Liver (tissue), 3 donors: ENCODE measurements around the gene COL19A1.

Source experiments
- EGR1 ChIP-seq, 2 donors: IDR thresholded peaks; 2 replicates each; pipeline ENCODE4 v1.6.1; 2016 to 2018; ENCODE audit warnings: antibody characterized with exemption in 2 of 2, low read depth in 2 of 2
- JUND ChIP-seq, 2 donors: IDR thresholded peaks; 2 replicates each; pipeline ENCODE4 v1.6.1; 2016; ENCODE audit warnings: antibody characterized with exemption in 2 of 2
- RAD21 ChIP-seq, 2 donors: IDR thresholded peaks; 2 replicates each; pipeline ENCODE4 v1.6.1; 2016; ENCODE audit warnings: antibody characterized with exemption in 2 of 2, mild to moderate bottlenecking in 2 of 2
- SP1 ChIP-seq: IDR thresholded peaks from 2 replicates; pipeline ENCODE4 v1.6.1; 2018; ENCODE audit warnings: antibody characterized with exemption, mild to moderate bottlenecking
- YY1 ChIP-seq: IDR thresholded peaks from 2 replicates; pipeline ENCODE4 v1.6.1; 2016; ENCODE audit warnings: antibody characterized with exemption, mild to moderate bottlenecking
- TF ChIP-seq, protein P1 (sequence below): fragments of 150-350 bp; IDR thresholded peaks from 2 replicates; pipeline ENCODE4 v1.5.1; 2017; ENCODE audit warnings: improper control_type of control experiment, low read depth, low read length; ENCODE audit not compliant: missing input control
- TF ChIP-seq, protein P2 (sequence below): IDR thresholded peaks from 2 replicates; pipeline ENCODE4 v1.6.1; 2016; ENCODE audit warnings: antibody characterized with exemption
- donor health status: healthy.
- donor health status: healthy.

DNA sequence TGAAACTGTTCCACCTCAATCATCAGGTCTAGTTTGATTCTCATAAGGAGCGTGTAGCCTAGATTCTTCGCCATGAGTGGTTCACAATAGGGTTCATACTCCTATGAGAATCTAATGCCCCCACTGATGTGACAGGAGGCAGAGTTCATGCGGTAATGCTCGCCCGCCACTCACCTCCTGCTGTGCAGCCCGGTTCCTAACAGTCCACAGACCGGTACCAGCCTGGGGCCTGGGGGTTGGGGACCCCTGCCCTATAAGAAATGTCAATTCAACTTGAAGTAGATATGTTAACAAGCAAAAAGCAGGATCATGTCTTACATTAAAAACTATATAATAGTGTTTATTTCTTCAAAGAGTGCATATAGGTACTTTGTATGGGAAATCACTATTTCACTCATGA lies 216.5 kb downstream of the COL19A1 start:
- TF ChIP-seq, protein P1, sequence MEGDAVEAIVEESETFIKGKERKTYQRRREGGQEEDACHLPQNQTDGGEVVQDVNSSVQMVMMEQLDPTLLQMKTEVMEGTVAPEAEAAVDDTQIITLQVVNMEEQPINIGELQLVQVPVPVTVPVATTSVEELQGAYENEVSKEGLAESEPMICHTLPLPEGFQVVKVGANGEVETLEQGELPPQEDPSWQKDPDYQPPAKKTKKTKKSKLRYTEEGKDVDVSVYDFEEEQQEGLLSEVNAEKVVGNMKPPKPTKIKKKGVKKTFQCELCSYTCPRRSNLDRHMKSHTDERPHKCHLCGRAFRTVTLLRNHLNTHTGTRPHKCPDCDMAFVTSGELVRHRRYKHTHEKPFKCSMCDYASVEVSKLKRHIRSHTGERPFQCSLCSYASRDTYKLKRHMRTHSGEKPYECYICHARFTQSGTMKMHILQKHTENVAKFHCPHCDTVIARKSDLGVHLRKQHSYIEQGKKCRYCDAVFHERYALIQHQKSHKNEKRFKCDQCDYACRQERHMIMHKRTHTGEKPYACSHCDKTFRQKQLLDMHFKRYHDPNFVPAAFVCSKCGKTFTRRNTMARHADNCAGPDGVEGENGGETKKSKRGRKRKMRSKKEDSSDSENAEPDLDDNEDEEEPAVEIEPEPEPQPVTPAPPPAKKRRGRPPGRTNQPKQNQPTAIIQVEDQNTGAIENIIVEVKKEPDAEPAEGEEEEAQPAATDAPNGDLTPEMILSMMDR: no peak
- no peak for TF ChIP-seq SP1
- no peak for TF ChIP-seq EGR1 (IDR thresholded peaks at IDR 0.05; ENCODE audit: low read depth in 2 of 2)
- TF ChIP-seq JUND (IDR thresholded peaks at IDR 0.05): no peak
- no peak for TF ChIP-seq RAD21 (IDR thresholded peaks at IDR 0.05)
- TF ChIP-seq YY1: no peak
- TF ChIP-seq, protein P2, sequence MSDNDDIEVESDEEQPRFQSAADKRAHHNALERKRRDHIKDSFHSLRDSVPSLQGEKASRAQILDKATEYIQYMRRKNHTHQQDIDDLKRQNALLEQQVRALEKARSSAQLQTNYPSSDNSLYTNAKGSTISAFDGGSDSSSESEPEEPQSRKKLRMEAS: no peak
